Spleen (tissue), 7 donors: ENCODE data around the gene RBBP8NL.

Source experiments
- POLR2A ChIP-seq, 3 donors: fragments of 450-650 bp; IDR thresholded peaks; one replicate each; pipeline ENCODE4 v1.5.1; 2017; ENCODE audit warnings: antibody characterized with exemption in 3 of 3, mild to moderate bottlenecking in 1 of 3
- TF ChIP-seq, protein P1 (sequence below), 11 experiments: fragments of 200-600 bp in 7 of 11; fragments of 450-650 bp in 4 of 11; sonication (generic) in 4 of 11; IDR thresholded peaks in 8 of 11; conservative IDR thresholded peaks in 3 of 11; 1 replicate in 7 of 11; 2 replicates in 4 of 11; pipeline versions ENCODE4 v1.4.0 to v1.8.0; 2016 to 2021; ENCODE audit warnings: antibody characterized with exemption in 11 of 11, inconsistent platforms in 4 of 11, mild to moderate bottlenecking in 1 of 11
- donor health status: DM: no; HTN: no; CAD: no; lungs with moderate emphysema.
- donor health status: DM: no; HTN: no; CAD: no.
- donor health status: DM: no; HTN: no; CAD: no.

DNA sequence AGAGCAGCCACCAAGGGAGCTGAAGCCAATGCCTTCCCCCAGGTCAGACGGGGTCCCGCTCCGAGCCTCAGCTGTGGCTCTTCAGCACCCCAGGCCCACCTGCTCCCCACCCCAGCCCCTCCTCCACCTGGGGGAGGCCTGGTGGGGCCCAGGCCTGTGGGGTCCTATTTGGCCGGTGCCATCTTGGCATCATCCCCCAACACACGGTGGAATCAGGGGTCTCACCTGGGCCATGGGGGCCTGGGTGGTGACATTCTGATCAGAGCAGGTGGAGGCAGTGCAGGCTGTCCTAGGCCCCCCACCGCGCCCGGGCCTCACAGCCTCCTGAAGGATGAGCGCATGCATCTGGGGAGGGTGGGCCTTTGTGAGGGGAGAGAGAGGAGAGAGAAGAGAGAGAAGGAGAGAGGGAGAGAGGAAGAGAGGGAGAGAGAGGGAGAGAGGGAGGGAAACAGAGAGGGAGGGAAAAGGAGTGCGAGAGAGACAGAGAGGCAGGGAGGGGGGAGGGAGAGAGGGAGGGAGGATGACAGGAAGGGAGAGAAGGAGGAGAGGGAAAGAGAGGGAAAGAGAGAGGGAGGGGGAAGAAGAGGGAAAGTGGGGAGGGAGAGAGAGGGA is 23.9 kb upstream of the RBBP8NL start:
- no peak for TF ChIP-seq POLR2A (IDR thresholded peaks at IDR 0.05)
- TF ChIP-seq, protein P1, sequence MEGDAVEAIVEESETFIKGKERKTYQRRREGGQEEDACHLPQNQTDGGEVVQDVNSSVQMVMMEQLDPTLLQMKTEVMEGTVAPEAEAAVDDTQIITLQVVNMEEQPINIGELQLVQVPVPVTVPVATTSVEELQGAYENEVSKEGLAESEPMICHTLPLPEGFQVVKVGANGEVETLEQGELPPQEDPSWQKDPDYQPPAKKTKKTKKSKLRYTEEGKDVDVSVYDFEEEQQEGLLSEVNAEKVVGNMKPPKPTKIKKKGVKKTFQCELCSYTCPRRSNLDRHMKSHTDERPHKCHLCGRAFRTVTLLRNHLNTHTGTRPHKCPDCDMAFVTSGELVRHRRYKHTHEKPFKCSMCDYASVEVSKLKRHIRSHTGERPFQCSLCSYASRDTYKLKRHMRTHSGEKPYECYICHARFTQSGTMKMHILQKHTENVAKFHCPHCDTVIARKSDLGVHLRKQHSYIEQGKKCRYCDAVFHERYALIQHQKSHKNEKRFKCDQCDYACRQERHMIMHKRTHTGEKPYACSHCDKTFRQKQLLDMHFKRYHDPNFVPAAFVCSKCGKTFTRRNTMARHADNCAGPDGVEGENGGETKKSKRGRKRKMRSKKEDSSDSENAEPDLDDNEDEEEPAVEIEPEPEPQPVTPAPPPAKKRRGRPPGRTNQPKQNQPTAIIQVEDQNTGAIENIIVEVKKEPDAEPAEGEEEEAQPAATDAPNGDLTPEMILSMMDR (IDR thresholded peaks at IDR 0.05 in 8 of 11, conservative IDR thresholded peaks at IDR 0.05 in 3 of 11) = no peak
